Stimulated activated CD4-positive, alpha-beta T cell treated with anti-CD3 and anti-CD28 coated beads, Interleukin-1b, Interleukin-23, amount 100 ng/mL, for 1 hour (primary cell): ENCODE measurements around the gene TTC36.
"Not testable (repeated sequence)": the region's sequence is repeated elsewhere in the genome, so short reads cannot be mapped to it uniquely, and the experiment has no call there.

Experiments used
- DNase-seq, 2 donors: peaks; one replicate each; pipeline ENCODE4 v3.0.0-alpha.2; 2020; ENCODE audit warnings: low read depth in 2 of 2

The TTC36 gene

GRCh38 chr11:118527109-118527508 is at the start of gene TTC36:
Gene TTC36, plus strand, starts transcription at chr11:118527474. Its CDS starts 21 bp downstream, at chr11:118527495.
- no peak for DNase-seq

GRCh38 chr11:118481238-118481637 is 46.0 kb upstream of the TTC36 start:
- DNase-seq, result not testable (repeated sequence)

GRCh38 chr11:118484405-118484804 is 42.9 kb upstream of the TTC36 start:
- DNase-seq, result no peak

GRCh38 chr11:118485273-118485672 is 42.0 kb upstream of the TTC36 start:
- no peak for DNase-seq

- peak; percentile 57 to 61 for DNase-seq
Measured at GRCh38 chr11:118488480-118489109, 38.7 kb upstream of the TTC36 start.

GRCh38 chr11:118491041-118491440 is 36.2 kb upstream of the TTC36 start:
- no peak for DNase-seq

GRCh38 chr11:118497831-118498230 is 29.4 kb upstream of the TTC36 start:
- no peak for DNase-seq

- no peak for DNase-seq
Measured at GRCh38 chr11:118503216-118503615, 24.1 kb upstream of the TTC36 start.

GRCh38 chr11:118511601-118512000 is 15.7 kb upstream of the TTC36 start:
- no peak for DNase-seq

- no peak for DNase-seq
Measured at GRCh38 chr11:118514103-118514502, 13.2 kb upstream of the TTC36 start.

- no peak for DNase-seq
Measured at GRCh38 chr11:118519549-118519948, 7.7 kb upstream of the TTC36 start.

GRCh38 chr11:118521892-118522311 is 5.4 kb upstream of the TTC36 start:
- DNase-seq, result no peak

- no peak for DNase-seq
Measured at GRCh38 chr11:118522571-118523072, 4.7 kb upstream of the TTC36 start.

- DNase-seq, result no peak
Measured at GRCh38 chr11:118524356-118524755, 2.9 kb upstream of the TTC36 start.

GRCh38 chr11:118524757-118525470 is 2.4 kb upstream of the TTC36 start:
- no peak for DNase-seq

GRCh38 chr11:118526688-118527087 is 586 bp upstream of the TTC36 start:
- DNase-seq, result no peak

GRCh38 chr11:118528511-118528910 is 1.2 kb downstream of the TTC36 start:
- no peak for DNase-seq

- no peak for DNase-seq
Measured at GRCh38 chr11:118529584-118530175, 2.4 kb downstream of the TTC36 start.

- no peak for DNase-seq
Measured at GRCh38 chr11:118530180-118530682, 3.0 kb downstream of the TTC36 start.

- peak; percentile 14 to 58 for DNase-seq
Measured at GRCh38 chr11:118530683-118531596, 3.7 kb downstream of the TTC36 start, which contains the start of gene TMEM25. Gene TMEM25, plus strand, starts transcription at chr11:118531192. Its CDS starts 610 bp downstream, at chr11:118531802.

GRCh38 chr11:118531597-118532084 is 4.4 kb downstream of the TTC36 start:
- DNase-seq, result no peak
